ENCODE measurements around the gene UBTD2.

Gene UBTD2

GRCh38 chr5:172274951-172275753, 8.4 kb downstream of the UBTD2 start:
- peaks cover 23% of the 10 kb centered on the region; the same call in 1 of the 2 replicates for H3K79me2 ChIP-seq (ENCODE audit: low read length)
- H3K4me3 ChIP-seq (ENCODE audit: low read length) = no peak overlapping the region
- TF ChIP-seq, protein P1, sequence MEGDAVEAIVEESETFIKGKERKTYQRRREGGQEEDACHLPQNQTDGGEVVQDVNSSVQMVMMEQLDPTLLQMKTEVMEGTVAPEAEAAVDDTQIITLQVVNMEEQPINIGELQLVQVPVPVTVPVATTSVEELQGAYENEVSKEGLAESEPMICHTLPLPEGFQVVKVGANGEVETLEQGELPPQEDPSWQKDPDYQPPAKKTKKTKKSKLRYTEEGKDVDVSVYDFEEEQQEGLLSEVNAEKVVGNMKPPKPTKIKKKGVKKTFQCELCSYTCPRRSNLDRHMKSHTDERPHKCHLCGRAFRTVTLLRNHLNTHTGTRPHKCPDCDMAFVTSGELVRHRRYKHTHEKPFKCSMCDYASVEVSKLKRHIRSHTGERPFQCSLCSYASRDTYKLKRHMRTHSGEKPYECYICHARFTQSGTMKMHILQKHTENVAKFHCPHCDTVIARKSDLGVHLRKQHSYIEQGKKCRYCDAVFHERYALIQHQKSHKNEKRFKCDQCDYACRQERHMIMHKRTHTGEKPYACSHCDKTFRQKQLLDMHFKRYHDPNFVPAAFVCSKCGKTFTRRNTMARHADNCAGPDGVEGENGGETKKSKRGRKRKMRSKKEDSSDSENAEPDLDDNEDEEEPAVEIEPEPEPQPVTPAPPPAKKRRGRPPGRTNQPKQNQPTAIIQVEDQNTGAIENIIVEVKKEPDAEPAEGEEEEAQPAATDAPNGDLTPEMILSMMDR (IDR thresholded peaks at IDR 0.05; ENCODE audit: low read length) = no peak
- TF ChIP-seq EZH2phosphoT487 (IDR thresholded peaks at IDR 0.05; ENCODE audit: low read length) (no peak), EZH2 (optimal IDR thresholded peaks at IDR 0.05; ENCODE audit: low read depth, low read length) (no peak)
- H3K9me3 ChIP-seq (replicated peaks; ENCODE audit: insufficient read depth, low read length) = no peaks in the 10 kb centered on the region
- no peak for DNase-seq
- no peak overlapping the region for H3K4me2 ChIP-seq (ENCODE audit: low read depth, low read length)
- H3K9ac ChIP-seq (ENCODE audit: low read length) = no peak overlapping the region
- no peaks in the 10 kb centered on the region for H3K27me3 ChIP-seq (replicated peaks; ENCODE audit: insufficient read depth, low read length)
- no peak overlapping the region for H2AFZ ChIP-seq (ENCODE audit: low read length)
- H4K20me1 ChIP-seq (ENCODE audit: insufficient read depth, low read length) = no peaks in the 10 kb centered on the region
- H3K27ac ChIP-seq (ENCODE audit: low read length) = no peak overlapping the region
- no peaks in the 10 kb centered on the region for H3K4me1 ChIP-seq (ENCODE audit: low read length)
- no peaks in the 10 kb centered on the region for H3F3A ChIP-seq (ENCODE audit: insufficient read depth, low read length)
- no peaks in the 10 kb centered on the region for H3K9me2 ChIP-seq (replicated peaks; ENCODE audit: insufficient read depth, low read length)
- H3K36me3 ChIP-seq (replicated peaks; ENCODE audit: insufficient read depth, low read length) = no peaks in the 10 kb centered on the region

DNA sequence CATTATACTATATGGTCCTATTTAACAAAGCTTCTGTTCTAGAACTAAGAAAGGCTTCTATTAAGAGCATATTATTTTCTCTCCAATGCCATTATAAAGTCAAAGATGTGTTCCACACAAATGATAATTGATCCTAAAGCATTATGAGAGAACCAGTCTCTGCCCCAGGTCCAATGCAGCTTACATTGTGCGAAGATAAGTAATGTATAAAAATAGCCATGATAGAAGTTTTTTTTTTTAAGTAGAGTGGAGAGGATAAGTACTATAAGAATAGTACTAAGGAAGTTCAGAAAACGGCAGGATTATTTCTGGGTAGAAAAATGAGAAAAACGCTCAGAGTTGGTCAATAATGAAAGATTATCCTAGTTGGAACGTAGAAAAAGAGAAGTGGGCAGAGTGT, 15.6 kb downstream of the UBTD2 start:
- Histone ChIP-seq H3K4me2 (ENCODE audit: low read depth, low read length) (no peak overlapping the region), H3K9me2 (replicated peaks; ENCODE audit: insufficient read depth, low read length) (no peaks in the 10 kb centered on the region), H3K4me3 (ENCODE audit: low read length) (no peak overlapping the region), H3K36me3 (replicated peaks; ENCODE audit: insufficient read depth, low read length) (no peaks in the 10 kb centered on the region), H3K9ac (ENCODE audit: low read length) (no peak overlapping the region), H2AFZ (ENCODE audit: low read length) (no peak overlapping the region), H3K4me1 (ENCODE audit: low read length) (no peaks in the 10 kb centered on the region), H3K27me3 (replicated peaks; ENCODE audit: insufficient read depth, low read length) (no peaks in the 10 kb centered on the region), H3K27ac (ENCODE audit: low read length) (no peak overlapping the region), H3K79me2 (ENCODE audit: low read length) (no peaks in the 10 kb centered on the region), H3K9me3 (replicated peaks; ENCODE audit: insufficient read depth, low read length) (no peaks in the 10 kb centered on the region), H4K20me1 (ENCODE audit: insufficient read depth, low read length) (no peaks in the 10 kb centered on the region), H3F3A (ENCODE audit: insufficient read depth, low read length) (no peaks in the 10 kb centered on the region)
- no peak for TF ChIP-seq EZH2phosphoT487 (IDR thresholded peaks at IDR 0.05; ENCODE audit: low read length)
- TF ChIP-seq EZH2 (optimal IDR thresholded peaks at IDR 0.05; ENCODE audit: low read depth, low read length) = no peak
- TF ChIP-seq, protein P1 (IDR thresholded peaks at IDR 0.05; ENCODE audit: low read length) = no peak
- DNase-seq = no peak

DNA sequence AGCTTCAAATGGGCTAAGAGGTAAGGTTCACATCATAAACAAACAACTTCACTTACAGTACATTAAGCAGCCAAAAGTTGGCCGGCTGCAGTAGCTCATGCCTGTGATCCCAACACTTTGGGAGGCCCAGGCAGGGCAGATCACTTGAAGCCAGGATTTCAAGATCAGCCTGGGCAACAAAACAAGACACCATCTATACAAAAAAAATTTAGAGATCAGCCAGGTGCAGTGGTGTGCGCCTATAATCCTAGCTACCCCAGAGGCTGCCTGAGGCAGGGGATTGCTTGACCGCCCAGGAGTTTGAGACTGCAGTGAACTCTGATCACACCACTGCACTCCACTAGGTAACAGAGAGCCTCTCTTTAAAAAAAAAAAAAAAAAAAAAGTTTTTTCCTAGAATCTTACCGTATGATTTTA, 16.9 kb downstream of the UBTD2 start:
- Histone ChIP-seq H3K9me3 (replicated peaks; ENCODE audit: insufficient read depth, low read length) (no peaks in the 10 kb centered on the region), H2AFZ (ENCODE audit: low read length) (no peak overlapping the region), H3K27ac (ENCODE audit: low read length) (no peak overlapping the region), H3K9me2 (replicated peaks; ENCODE audit: insufficient read depth, low read length) (no peaks in the 10 kb centered on the region), H3K9ac (ENCODE audit: low read length) (no peak overlapping the region), H3K4me3 (ENCODE audit: low read length) (no peak overlapping the region), H3K4me1 (ENCODE audit: low read length) (no peaks in the 10 kb centered on the region), H3K79me2 (ENCODE audit: low read length) (no peaks in the 10 kb centered on the region), H3F3A (ENCODE audit: insufficient read depth, low read length) (no peaks in the 10 kb centered on the region), H4K20me1 (ENCODE audit: insufficient read depth, low read length) (no peaks in the 10 kb centered on the region), H3K36me3 (replicated peaks; ENCODE audit: insufficient read depth, low read length) (no peaks in the 10 kb centered on the region), H3K4me2 (ENCODE audit: low read depth, low read length) (no peak overlapping the region), H3K27me3 (replicated peaks; ENCODE audit: insufficient read depth, low read length) (no peaks in the 10 kb centered on the region)
- no peak for DNase-seq
- TF ChIP-seq, protein P1 (IDR thresholded peaks at IDR 0.05; ENCODE audit: low read length) = no peak
- TF ChIP-seq EZH2 (optimal IDR thresholded peaks at IDR 0.05; ENCODE audit: low read depth, low read length) = no peak
- TF ChIP-seq EZH2phosphoT487 (IDR thresholded peaks at IDR 0.05; ENCODE audit: low read length) = no peak

Data from MM.1S (cell line).